ENCODE data around the gene TAGLN3. TPM values are rescaled to one million over a fixed set of nuclear protein-coding genes. Genes with fewer than 3 reads are reported as not detected.

The TAGLN3 gene
- total and polyA plus RNA-seq, 2 donors (not counting 3 experiments of a cell fraction or from before 2014, with no cell fraction given) = not detected

DNA sequence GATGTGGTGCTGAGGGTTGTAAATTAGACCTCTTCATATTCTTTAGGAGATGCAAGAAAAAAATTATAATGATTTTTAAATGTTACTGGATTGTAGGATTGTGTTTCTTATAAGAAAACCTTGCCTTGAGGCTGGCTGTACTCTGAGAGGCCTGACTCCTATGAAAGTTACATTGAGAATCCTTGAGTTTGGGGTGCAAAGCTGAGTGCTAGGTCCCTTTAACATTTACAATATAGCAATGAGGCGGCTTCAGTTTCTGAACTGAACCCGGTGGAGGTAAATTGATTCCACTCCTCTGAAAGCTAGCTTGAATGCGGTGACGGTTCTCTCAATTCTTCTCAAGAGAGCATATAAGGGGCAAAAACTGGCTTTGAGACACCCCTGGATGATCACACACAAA is 35.7 kb downstream of the TAGLN3 start, which contains the start of gene TMPRSS7:
TMPRSS7 (plus strand) TSS at position 301 of the 400 bp plus-strand sequence. CDS start 110 bp downstream, outside the sequence.
- Histone ChIP-seq H3K9me3 (replicated peaks; ENCODE audit: control insufficient read depth, insufficient read depth, low read length) (no peaks in the 10 kb centered on the region), H2AFZ (ENCODE audit: low read depth, low read length) (no peak within 1 kb of the TSS), H3K27ac (ENCODE audit: insufficient read depth, low read depth, low read length) (no peak within 1 kb of the TSS), H3K4me1 (ENCODE audit: control insufficient read depth, extremely low read depth, insufficient read depth, low read length) (no peaks in the 10 kb centered on the region), H3K36me3 (ENCODE audit: control insufficient read depth in 2 of 2, extremely low read depth in 1 of 2, insufficient read depth in 2 of 2, low read length in 2 of 2) (no peaks in the 10 kb centered on the region), H3K27me3 (ENCODE audit: control insufficient read depth in 2 of 2, insufficient read depth in 2 of 2, low read length in 2 of 2) (no peaks in the 10 kb centered on the region), H3K9me1 (replicated peaks; ENCODE audit: control insufficient read depth, extremely low read depth, insufficient read depth, low read length) (no peaks in the 10 kb centered on the region), H3K9ac (replicated peaks; ENCODE audit: extremely low read depth, insufficient read depth, low read length) (no peak within 1 kb of the TSS), H4K20me1 (replicated peaks; ENCODE audit: control insufficient read depth, extremely low read depth, insufficient read depth, low read length) (no peaks in the 10 kb centered on the region), H3K4me2 (ENCODE audit: insufficient read depth, low read length) (no peak within 1 kb of the TSS), H3K79me2 (ENCODE audit: control insufficient read depth, insufficient read depth, low read length) (no peaks in the 10 kb centered on the region), H3K4me3 (replicated peaks in 1 of 3; ENCODE audit: insufficient read depth in 1 of 3, low read depth in 1 of 3, low read length in 3 of 3) (no peak within 1 kb of the TSS)
- DNase-seq (ENCODE audit: low read depth, low spot score) (no peak), FAIRE-seq (no peak)
- BruUV-seq (replicated peaks) = no TSS peak
- dilution Hi-C loops (cut with MboI; ENCODE audit: extremely low pct_ligation_motif_present, low sequenced_read_pairs) = no loop called here
- ChIA-PET CTCF (interaction anchor here (1.2 to 4.0 kb wide), 2 partner anchors 8 to 21 kb away, joined by 5 to 16 read pairs; no protein-coding TSS in a partner anchor), POLR2A (no interaction called here)
- intact Hi-C loops (cut with micrococcal nuclease) = no loop called here
- TF ChIP-seq GATA2 (IDR thresholded peaks at IDR 0.05; ENCODE audit: insufficient read depth, insufficient read length, low read depth, low read length) (no peak), POLR2AphosphoS5 (IDR thresholded peaks at IDR 0.05; ENCODE audit: insufficient read depth, low read depth, low read length) (no peak), POLR2A (IDR thresholded peaks at IDR 0.05; ENCODE audit: low read depth, low read length) (no peak)
- TF ChIP-seq, protein P1, sequence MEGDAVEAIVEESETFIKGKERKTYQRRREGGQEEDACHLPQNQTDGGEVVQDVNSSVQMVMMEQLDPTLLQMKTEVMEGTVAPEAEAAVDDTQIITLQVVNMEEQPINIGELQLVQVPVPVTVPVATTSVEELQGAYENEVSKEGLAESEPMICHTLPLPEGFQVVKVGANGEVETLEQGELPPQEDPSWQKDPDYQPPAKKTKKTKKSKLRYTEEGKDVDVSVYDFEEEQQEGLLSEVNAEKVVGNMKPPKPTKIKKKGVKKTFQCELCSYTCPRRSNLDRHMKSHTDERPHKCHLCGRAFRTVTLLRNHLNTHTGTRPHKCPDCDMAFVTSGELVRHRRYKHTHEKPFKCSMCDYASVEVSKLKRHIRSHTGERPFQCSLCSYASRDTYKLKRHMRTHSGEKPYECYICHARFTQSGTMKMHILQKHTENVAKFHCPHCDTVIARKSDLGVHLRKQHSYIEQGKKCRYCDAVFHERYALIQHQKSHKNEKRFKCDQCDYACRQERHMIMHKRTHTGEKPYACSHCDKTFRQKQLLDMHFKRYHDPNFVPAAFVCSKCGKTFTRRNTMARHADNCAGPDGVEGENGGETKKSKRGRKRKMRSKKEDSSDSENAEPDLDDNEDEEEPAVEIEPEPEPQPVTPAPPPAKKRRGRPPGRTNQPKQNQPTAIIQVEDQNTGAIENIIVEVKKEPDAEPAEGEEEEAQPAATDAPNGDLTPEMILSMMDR (IDR thresholded peaks at IDR 0.05; ENCODE audit: extremely low read depth in 1 of 2, insufficient read depth in 1 of 2, low read depth in 1 of 2, low read length in 2 of 2) = no peak

DNA sequence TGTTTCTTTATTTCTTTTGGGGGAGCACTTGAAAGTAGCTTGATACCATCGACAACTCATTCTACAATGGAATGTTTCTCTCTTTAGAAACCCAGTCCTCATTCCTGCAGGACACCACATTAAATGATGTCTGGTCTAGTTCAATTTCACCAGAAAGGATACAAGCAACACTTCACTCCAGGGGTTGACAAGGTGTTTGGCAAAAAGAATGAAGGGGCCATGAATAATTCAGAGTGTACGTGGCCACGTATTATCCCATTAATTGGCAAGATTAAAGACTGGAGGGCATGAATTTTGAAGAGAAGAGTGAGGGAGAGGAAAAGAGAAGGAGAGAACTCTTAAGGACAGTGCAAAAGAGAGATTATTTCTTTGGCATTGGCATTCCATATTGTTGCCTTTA is 36.5 kb downstream of the TAGLN3 start:
- dilution Hi-C loops (cut with MboI; ENCODE audit: extremely low pct_ligation_motif_present, low sequenced_read_pairs) = no loop called here
- BruUV-seq (replicated peaks) = no TSS peak

More for the DNA sequence above, 36.5 kb downstream of the TAGLN3 start:
- H3K9ac ChIP-seq (replicated peaks; ENCODE audit: extremely low read depth, insufficient read depth, low read length) = no peak overlapping the region
- FAIRE-seq (no peak), DNase-seq (ENCODE audit: low read depth, low spot score) (no peak)
- no peaks in the 10 kb centered on the region for H3K36me3 ChIP-seq (ENCODE audit: control insufficient read depth in 2 of 2, extremely low read depth in 1 of 2, insufficient read depth in 2 of 2, low read length in 2 of 2)
- H3K79me2 ChIP-seq (ENCODE audit: control insufficient read depth, insufficient read depth, low read length) = no peaks in the 10 kb centered on the region
- H3K27me3 ChIP-seq (ENCODE audit: control insufficient read depth in 2 of 2, insufficient read depth in 2 of 2, low read length in 2 of 2) = no peaks in the 10 kb centered on the region
- no peaks in the 10 kb centered on the region for H4K20me1 ChIP-seq (replicated peaks; ENCODE audit: control insufficient read depth, extremely low read depth, insufficient read depth, low read length)
- TF ChIP-seq, protein P1 (IDR thresholded peaks at IDR 0.05; ENCODE audit: extremely low read depth in 1 of 2, insufficient read depth in 1 of 2, low read depth in 1 of 2, low read length in 2 of 2) = no peak
- TF ChIP-seq FOS (IDR thresholded peaks at IDR 0.05; ENCODE audit: borderline replicate concordance, insufficient read depth, low read length) (no peak), POLR2AphosphoS5 (IDR thresholded peaks at IDR 0.05; ENCODE audit: insufficient read depth, low read depth, low read length) (no peak), EZH2 (IDR thresholded peaks at IDR 0.05; ENCODE audit: borderline replicate concordance, low read depth, low read length, severe bottlenecking) (no peak), JUN (IDR thresholded peaks at IDR 0.05; ENCODE audit: borderline replicate concordance, insufficient read depth, insufficient read length, low read depth) (no peak), GATA2 (IDR thresholded peaks at IDR 0.05; ENCODE audit: insufficient read depth, insufficient read length, low read depth, low read length) (no peak), POLR2A (IDR thresholded peaks at IDR 0.05; ENCODE audit: low read depth, low read length) (no peak), MYC (IDR thresholded peaks at IDR 0.05; ENCODE audit: low read depth, low read length) (no peak)
- TF ChIP-seq, protein P2, sequence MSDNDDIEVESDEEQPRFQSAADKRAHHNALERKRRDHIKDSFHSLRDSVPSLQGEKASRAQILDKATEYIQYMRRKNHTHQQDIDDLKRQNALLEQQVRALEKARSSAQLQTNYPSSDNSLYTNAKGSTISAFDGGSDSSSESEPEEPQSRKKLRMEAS (IDR thresholded peaks at IDR 0.05; ENCODE audit: insufficient read depth, insufficient read length) = no peak
- no peak overlapping the region for H2AFZ ChIP-seq (ENCODE audit: low read depth, low read length)
- H3K4me2 ChIP-seq (ENCODE audit: insufficient read depth, low read length) = no peak overlapping the region
- H3K9me3 ChIP-seq (replicated peaks; ENCODE audit: control insufficient read depth, insufficient read depth, low read length) = no peaks in the 10 kb centered on the region
- H3K4me1 ChIP-seq (ENCODE audit: control insufficient read depth, extremely low read depth, insufficient read depth, low read length) = no peaks in the 10 kb centered on the region
- no peak overlapping the region for H3K4me3 ChIP-seq (replicated peaks in 1 of 3; ENCODE audit: insufficient read depth in 1 of 3, low read depth in 1 of 3, low read length in 3 of 3)
- no peaks in the 10 kb centered on the region for H3K9me1 ChIP-seq (replicated peaks; ENCODE audit: control insufficient read depth, extremely low read depth, insufficient read depth, low read length)
- POLR2A ChIA-PET = no interaction called here
- CTCF ChIA-PET = interaction anchor here (1.0 to 4.0 kb wide), 3 partner anchors 8 to 34 kb away, joined by 3 to 16 read pairs (median 3); no protein-coding TSS in a partner anchor
- intact Hi-C loops (cut with micrococcal nuclease) = no loop called here
- no peak overlapping the region for H3K27ac ChIP-seq (ENCODE audit: insufficient read depth, low read depth, low read length)

Data from endothelial cell of umbilical vein (primary cell).